Astrocyte of the hippocampus (primary cell): ENCODE results near the gene SRGAP3.
"Not testable (repeated sequence)": the region's sequence is repeated elsewhere in the genome, so short reads cannot be mapped to it uniquely, and the experiment has no call there.

Source experiments
- DNase-seq: peaks from one replicate; pipeline ENCODE4 v3.0.0; 2011; ENCODE audit warnings: low read depth, low spot score

SRGAP3 gene

GRCh38 chr3:9249273-9250192 lies at the start of gene SRGAP3:
Gene SRGAP3, minus strand, starts transcription at chr3:9249646. Its CDS starts 695 bp downstream, at chr3:9248951.
- peak; percentile 97 for DNase-seq

GRCh38 chr3:9298236-9298635 lies 48.8 kb upstream of the SRGAP3 start:
- DNase-seq: no peak

GRCh38 chr3:9296241-9296640 lies 46.8 kb upstream of the SRGAP3 start:
- no peak for DNase-seq

- DNase-seq: no peak
Observed at GRCh38 chr3:9295007-9295406, 45.6 kb upstream of the SRGAP3 start.

GRCh38 chr3:9293953-9294352 lies 44.5 kb upstream of the SRGAP3 start:
- DNase-seq: not testable (repeated sequence)

GRCh38 chr3:9293076-9293475 lies 43.6 kb upstream of the SRGAP3 start:
- no peak for DNase-seq

GRCh38 chr3:9292516-9292915 lies 43.1 kb upstream of the SRGAP3 start:
- no peak for DNase-seq

GRCh38 chr3:9291821-9292410 lies 42.5 kb upstream of the SRGAP3 start:
- no peak for DNase-seq

GRCh38 chr3:9290566-9290965 lies 41.1 kb upstream of the SRGAP3 start:
- DNase-seq: no peak

GRCh38 chr3:9281533-9281932 lies 32.1 kb upstream of the SRGAP3 start:
- DNase-seq: not testable (repeated sequence)

GRCh38 chr3:9280451-9281219 lies 31.2 kb upstream of the SRGAP3 start:
- peak; percentile 87 for DNase-seq

GRCh38 chr3:9279966-9280365 lies 30.5 kb upstream of the SRGAP3 start:
- DNase-seq: peak; percentile 84

- DNase-seq: no peak
Observed at GRCh38 chr3:9278498-9278897, 29.1 kb upstream of the SRGAP3 start.

GRCh38 chr3:9278085-9278484 lies 28.6 kb upstream of the SRGAP3 start:
- DNase-seq: no peak

GRCh38 chr3:9276761-9277370 lies 27.4 kb upstream of the SRGAP3 start:
- DNase-seq: no peak

GRCh38 chr3:9271903-9272302 lies 22.5 kb upstream of the SRGAP3 start:
- no peak for DNase-seq

- DNase-seq: no peak
Observed at GRCh38 chr3:9270704-9271103, 21.3 kb upstream of the SRGAP3 start.

- no peak for DNase-seq
Observed at GRCh38 chr3:9266716-9267115, 17.3 kb upstream of the SRGAP3 start.

GRCh38 chr3:9260305-9260704 lies 10.9 kb upstream of the SRGAP3 start:
- no peak for DNase-seq

- no peak for DNase-seq
Observed at GRCh38 chr3:9257092-9257491, 7.6 kb upstream of the SRGAP3 start.

GRCh38 chr3:9255976-9256375 lies 6.5 kb upstream of the SRGAP3 start:
- DNase-seq: no peak

- DNase-seq: no peak
Observed at GRCh38 chr3:9254764-9255163, 5.3 kb upstream of the SRGAP3 start.
